Measurements from ENCODE around the gene OR2T8. TPM values are rescaled to one million over a fixed set of nuclear protein-coding genes. Genes with fewer than 3 reads are reported as not detected.

OR2T8 gene
- total and polyA plus RNA-seq, 2 of the 4 experiments (the other 2 are of a cell fraction): not detected

GRCh38 chr1:247913786-247914185 lies 6.3 kb upstream of the OR2T8 start:
- H2BK20ac ChIP-seq (ENCODE audit: low read depth, low read length): no peak overlapping the region
- DNase-seq (no peak), ATAC-seq (ENCODE audit: low read depth) (no peak)
- H3K27me3 ChIP-seq (ENCODE audit: control insufficient read depth, insufficient read depth, low read length): no peaks in the 10 kb centered on the region
- H3K4me1 ChIP-seq (ENCODE audit: control insufficient read depth, insufficient read depth, low read length): no peaks in the 10 kb centered on the region
- H4K8ac ChIP-seq (ENCODE audit: low read depth in 2 of 2, low read length in 2 of 2): no peak overlapping the region
- BruUV-seq (replicated peaks): no TSS peak
- ChIA-PET POLR2A (ENCODE audit: unreplicated experiment) (no interaction called here), CTCF (interaction anchor here (0.6 to 0.7 kb wide), 2 partner anchors 437 to 966 kb away, joined by 3 to 4 read pairs; no protein-coding TSS in a partner anchor)
- no peaks in the 10 kb centered on the region for H3K9me1 ChIP-seq (ENCODE audit: insufficient read depth, low read length)
- no CpG with 5 or more reads among the region's 2 CpGs for WGBS, 2 experiments (ENCODE audit: extremely low coverage in 2 of 2, insufficient read length in 1 of 2)
- H3K4ac ChIP-seq (ENCODE audit: low read depth, low read length): no peak overlapping the region
- no peak overlapping the region for H2AFZ ChIP-seq (replicated peaks; ENCODE audit: low read length, poor library complexity)
- no peak overlapping the region for H3K9ac ChIP-seq (ENCODE audit: low read depth, low read length)
- no peak overlapping the region for H2AK9ac ChIP-seq (replicated peaks; ENCODE audit: low read depth, low read length, poor library complexity)
- no peak overlapping the region for H3K4me3 ChIP-seq (ENCODE audit: insufficient read depth, low read depth, low read length)
- no peaks in the 10 kb centered on the region for H4K20me1 ChIP-seq (ENCODE audit: insufficient read depth, low read length)
- H3K23ac ChIP-seq (ENCODE audit: low read depth, low read length): no peak overlapping the region
- H4K91ac ChIP-seq (ENCODE audit: insufficient read depth, low read depth, low read length): no peak overlapping the region
- H3K27ac ChIP-seq (ENCODE audit: insufficient read depth, low read length): no peak overlapping the region
- H2BK15ac ChIP-seq (ENCODE audit: low read depth, low read length): no peak overlapping the region
- H3K18ac ChIP-seq (ENCODE audit: low read depth, low read length): no peak overlapping the region
- dilution Hi-C loops (cut with HindIII; ENCODE audit: low sequenced_read_pairs, unreplicated experiment): no loop called here
- intact Hi-C loops (cut with micrococcal nuclease): no loop called here
- H2BK5ac ChIP-seq (ENCODE audit: low read depth, low read length, poor library complexity, severe bottlenecking): no peak overlapping the region
- no peaks in the 10 kb centered on the region for H3K36me3 ChIP-seq (ENCODE audit: control insufficient read depth, insufficient read depth, low read length)
- H2BK120ac ChIP-seq (ENCODE audit: low read depth, low read length): no peak overlapping the region
- in situ Hi-C loops (cut with MboI; ENCODE audit: low sequenced_read_pairs): no loop called here
- no peak overlapping the region for H2AK5ac ChIP-seq (ENCODE audit: low read depth, low read length)
- H3K14ac ChIP-seq (replicated peaks; ENCODE audit: low read depth, low read length): no peak overlapping the region
- H3K9me3 ChIP-seq (ENCODE audit: control insufficient read depth, insufficient read depth, low read length): peaks cover 9% of the 10 kb centered on the region
- no peak overlapping the region for H3K56ac ChIP-seq (ENCODE audit: extremely low read depth, insufficient read depth, low read length)
- no peak overlapping the region for H4K5ac ChIP-seq (ENCODE audit: low read depth, low read length)
- no peaks in the 10 kb centered on the region for H3K79me1 ChIP-seq (ENCODE audit: low read depth in 1 of 2, low read length in 2 of 2)
- no peak overlapping the region for H3K4me2 ChIP-seq (ENCODE audit: low read depth, low read length)
- no peak for TF ChIP-seq RCOR1 (IDR thresholded peaks at IDR 0.05; ENCODE audit: insufficient replicate concordance, low read length)

All from IMR-90 (cell line).